ENCODE measurements around the gene MYRIP. TPM values are rescaled to one million over a fixed set of nuclear protein-coding genes. Genes with fewer than 3 reads are reported as not detected.

The MYRIP gene
- total RNA-seq, 3 donors from 2014 or later (not counting 1 experiment from before 2014, with no cell fraction given) = not detected

DNA sequence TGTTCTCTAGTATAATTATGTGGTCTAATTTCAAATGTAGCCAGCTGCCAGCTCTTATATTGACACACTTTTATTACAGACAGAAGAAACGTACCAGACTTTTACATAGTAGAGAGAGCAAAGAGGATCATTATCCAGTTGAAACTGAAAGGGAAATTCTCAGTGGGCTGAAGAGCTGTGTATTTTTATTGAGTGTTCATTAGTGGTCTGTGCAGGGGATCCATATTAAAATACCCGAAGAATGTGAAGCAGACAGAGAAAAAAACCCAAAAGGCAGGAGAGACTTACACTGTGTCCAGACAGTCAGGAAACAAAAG, 41.3 kb downstream of the MYRIP start:
- H3K9me3 Mint-ChIP-seq = peaks cover 0 to 2% of the 10 kb centered on the region in 2 donors

DNA sequence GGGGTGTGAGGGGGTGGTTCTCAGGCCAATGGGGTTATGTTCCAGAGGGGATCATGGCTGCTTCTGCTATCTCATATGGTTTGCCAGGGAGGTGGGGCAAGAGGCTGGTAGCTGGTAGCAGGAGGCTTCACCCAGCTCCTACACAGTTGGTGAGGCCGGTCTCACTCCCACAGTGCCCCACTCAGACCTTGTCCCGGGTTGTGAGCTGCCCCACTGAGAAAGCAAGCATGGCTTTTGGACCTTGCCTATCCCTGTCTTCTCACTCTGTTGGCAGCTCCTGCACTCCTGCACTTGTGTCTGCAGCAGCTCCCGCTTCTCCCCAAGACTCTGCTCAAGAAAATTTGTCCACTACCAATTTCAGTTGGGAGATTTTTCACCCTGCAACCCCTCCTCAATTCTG, 46.1 kb downstream of the MYRIP start:
- DNase-seq = no peak
- no peak overlapping the region for H3K4me3 Mint-ChIP-seq
- H3K27ac Mint-ChIP-seq = no peak overlapping the region
- no peak overlapping the region for H3K27ac ChIP-seq (ENCODE audit: low read length)
- TF ChIP-seq CTCF (IDR thresholded peaks at IDR 0.05) = no peak
- H3K4me1 Mint-ChIP-seq = no peaks in the 10 kb centered on the region
- peaks cover 8 to 10% of the 10 kb centered on the region in 2 donors for H3K9me3 Mint-ChIP-seq
- 88% methylated on average over 3 of the region's 3 CpGs for WGBS (ENCODE audit: insufficient coverage)
- no peak overlapping the region for H3K4me3 ChIP-seq (ENCODE audit: low read length)
- peaks cover 19% of the 10 kb centered on the region for H3K36me3 Mint-ChIP-seq
- H3K4me1 ChIP-seq (ENCODE audit: control insufficient read depth, insufficient read depth, low read length) = no peaks in the 10 kb centered on the region
- no peaks in the 10 kb centered on the region for H3K27me3 ChIP-seq (ENCODE audit: control insufficient read depth, insufficient read depth, low read length)
- peaks cover 15% of the 10 kb centered on the region for H3K9me3 ChIP-seq (ENCODE audit: control insufficient read depth, insufficient read depth, low read length)
- intact Hi-C loops (cut with micrococcal nuclease) = no loop called here
- ATAC-seq = no peak
- H3K27me3 Mint-ChIP-seq (ENCODE audit: low read depth in 2 of 2) = no peaks in the 10 kb centered on the region
- no peaks in the 10 kb centered on the region for H3K36me3 ChIP-seq (ENCODE audit: control insufficient read depth, insufficient read depth, low read length)

More for the DNA sequence above, 41.3 kb downstream of the MYRIP start:
- 88% methylated on average over 1 of the region's 2 CpGs for WGBS (ENCODE audit: insufficient coverage)
- Histone ChIP-seq H3K27ac (ENCODE audit: low read length) (no peak overlapping the region), H3K36me3 (ENCODE audit: control insufficient read depth, insufficient read depth, low read length) (no peaks in the 10 kb centered on the region), H3K4me1 (ENCODE audit: control insufficient read depth, insufficient read depth, low read length) (no peaks in the 10 kb centered on the region), H3K27me3 (ENCODE audit: control insufficient read depth, insufficient read depth, low read length) (no peaks in the 10 kb centered on the region), H3K9me3 (ENCODE audit: control insufficient read depth, insufficient read depth, low read length) (peaks cover 3% of the 10 kb centered on the region), H3K4me3 (ENCODE audit: low read length) (no peak overlapping the region)
- DNase-seq (no peak), ATAC-seq (no peak)
- TF ChIP-seq CTCF (IDR thresholded peaks at IDR 0.05) = no peak
- Mint-ChIP-seq H3K27me3 (ENCODE audit: low read depth in 2 of 2) (no peaks in the 10 kb centered on the region), H3K36me3 (no peaks in the 10 kb centered on the region), H3K4me1 (no peaks in the 10 kb centered on the region), H3K4me3 (no peak overlapping the region), H3K27ac (no peak overlapping the region)
- intact Hi-C loops (cut with micrococcal nuclease) = no loop called here

DNA sequence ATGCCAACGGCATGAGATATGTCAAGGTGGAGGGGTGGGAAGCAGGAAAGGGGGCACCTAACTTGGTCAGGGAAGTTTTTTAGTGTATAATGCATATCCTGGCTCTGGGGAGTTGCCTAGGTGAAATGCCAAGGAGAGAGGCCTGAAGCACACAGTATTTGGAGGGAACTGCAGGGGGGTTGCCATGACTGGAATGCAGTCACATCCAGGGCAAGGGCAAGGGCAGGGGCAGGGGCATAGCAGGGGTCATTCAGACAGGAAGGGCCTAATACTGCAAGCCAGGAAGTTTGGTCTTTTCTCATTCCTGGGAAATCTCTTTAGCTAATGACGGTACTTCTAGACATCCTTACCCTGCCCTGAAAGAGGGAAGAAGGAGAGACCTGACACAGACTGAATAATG, 60.5 kb downstream of the MYRIP start:
- H3K27me3 Mint-ChIP-seq (ENCODE audit: low read depth in 2 of 2) = no peaks in the 10 kb centered on the region
- intact Hi-C loops (cut with micrococcal nuclease) = no loop called here
- H3K27ac ChIP-seq (ENCODE audit: low read length) = no peak overlapping the region
- no peak for ATAC-seq
- H3K4me1 ChIP-seq (ENCODE audit: control insufficient read depth, insufficient read depth, low read length) = no peaks in the 10 kb centered on the region
- WGBS (ENCODE audit: insufficient coverage) = 89% methylated on average over 2 of the region's 2 CpGs
- no peak overlapping the region for H3K4me3 Mint-ChIP-seq
- no peak overlapping the region for H3K4me3 ChIP-seq (ENCODE audit: low read length)
- no peaks in the 10 kb centered on the region for H3K4me1 Mint-ChIP-seq
- H3K27me3 ChIP-seq (ENCODE audit: control insufficient read depth, insufficient read depth, low read length) = no peaks in the 10 kb centered on the region
- no peaks in the 10 kb centered on the region for H3K36me3 ChIP-seq (ENCODE audit: control insufficient read depth, insufficient read depth, low read length)
- H3K9me3 Mint-ChIP-seq = peaks cover 3% of the 10 kb centered on the region in 2 donors
- no peak for DNase-seq
- no peaks in the 10 kb centered on the region for H3K36me3 Mint-ChIP-seq
- TF ChIP-seq CTCF (IDR thresholded peaks at IDR 0.05) = no peak
- no peaks in the 10 kb centered on the region for H3K9me3 ChIP-seq (ENCODE audit: control insufficient read depth, insufficient read depth, low read length)
- H3K27ac Mint-ChIP-seq = no peak overlapping the region

DNA sequence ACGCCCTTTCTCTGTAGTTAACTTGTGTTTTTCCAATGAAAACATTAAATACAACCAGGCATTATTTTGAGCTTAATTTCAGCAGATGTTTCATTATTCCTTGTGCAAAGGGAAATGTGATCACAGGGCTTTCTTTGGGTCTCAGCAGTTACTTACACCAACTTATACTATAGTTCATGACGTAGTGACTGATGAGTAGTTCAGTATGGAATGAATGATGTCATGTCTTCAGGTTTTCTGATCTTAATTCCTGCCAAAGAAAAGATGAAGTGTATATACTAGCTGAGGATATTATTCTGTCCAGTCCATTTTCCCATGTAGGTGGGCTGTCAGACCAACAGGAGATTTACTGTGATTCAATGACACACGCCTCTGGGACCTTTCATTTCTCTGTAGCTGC, 61.3 kb downstream of the MYRIP start:
- no peaks in the 10 kb centered on the region for H3K36me3 ChIP-seq (ENCODE audit: control insufficient read depth, insufficient read depth, low read length)
- H3K9me3 Mint-ChIP-seq = peaks cover 3% of the 10 kb centered on the region in 2 donors
- 92% methylated on average over 3 of the region's 3 CpGs for WGBS (ENCODE audit: insufficient coverage)
- no peak overlapping the region for H3K27ac ChIP-seq (ENCODE audit: low read length)
- H3K27me3 ChIP-seq (ENCODE audit: control insufficient read depth, insufficient read depth, low read length) = no peaks in the 10 kb centered on the region
- no peaks in the 10 kb centered on the region for H3K27me3 Mint-ChIP-seq (ENCODE audit: low read depth in 2 of 2)
- H3K4me3 ChIP-seq (ENCODE audit: low read length) = no peak overlapping the region
- intact Hi-C loops (cut with micrococcal nuclease) = no loop called here
- H3K36me3 Mint-ChIP-seq = no peaks in the 10 kb centered on the region
- no peak overlapping the region for H3K4me3 Mint-ChIP-seq
- no peak for DNase-seq
- no peaks in the 10 kb centered on the region for H3K4me1 ChIP-seq (ENCODE audit: control insufficient read depth, insufficient read depth, low read length)
- no peaks in the 10 kb centered on the region for H3K9me3 ChIP-seq (ENCODE audit: control insufficient read depth, insufficient read depth, low read length)
- no peak overlapping the region for H3K27ac Mint-ChIP-seq
- ATAC-seq = no peak
- TF ChIP-seq CTCF (IDR thresholded peaks at IDR 0.05) = no peak
- no peaks in the 10 kb centered on the region for H3K4me1 Mint-ChIP-seq
